Activated naive CD4-positive, alpha-beta T cell treated with anti-CD3 and anti-CD28 coated beads, Interleukin-2, amount 50 U/mL, for 24 hours (primary cell): ENCODE results near the gene B3GALT4.

Experiments used
- H3K27ac Mint-ChIP-seq: one replicate; pipeline ENCODE4 v1.8.0; 2021; ENCODE audit warnings: mild to moderate bottlenecking, mixed read lengths
- H3K27me3 Mint-ChIP-seq: one replicate; pipeline ENCODE4 v1.8.0; 2021; ENCODE audit warnings: mixed read lengths
- H3K36me3 Mint-ChIP-seq: one replicate; pipeline ENCODE4 v1.8.0; 2021; ENCODE audit warnings: mixed read lengths
- H3K4me1 Mint-ChIP-seq: one replicate; pipeline ENCODE4 v1.8.0; 2021; ENCODE audit warnings: mixed read lengths
- H3K4me3 Mint-ChIP-seq: one replicate; pipeline ENCODE4 v1.8.0; 2021; ENCODE audit warnings: mild to moderate bottlenecking, mixed read lengths
- H3K9me3 Mint-ChIP-seq: one replicate; pipeline ENCODE4 v1.8.0; 2021; ENCODE audit warnings: mixed read lengths

Gene B3GALT4, protein sequence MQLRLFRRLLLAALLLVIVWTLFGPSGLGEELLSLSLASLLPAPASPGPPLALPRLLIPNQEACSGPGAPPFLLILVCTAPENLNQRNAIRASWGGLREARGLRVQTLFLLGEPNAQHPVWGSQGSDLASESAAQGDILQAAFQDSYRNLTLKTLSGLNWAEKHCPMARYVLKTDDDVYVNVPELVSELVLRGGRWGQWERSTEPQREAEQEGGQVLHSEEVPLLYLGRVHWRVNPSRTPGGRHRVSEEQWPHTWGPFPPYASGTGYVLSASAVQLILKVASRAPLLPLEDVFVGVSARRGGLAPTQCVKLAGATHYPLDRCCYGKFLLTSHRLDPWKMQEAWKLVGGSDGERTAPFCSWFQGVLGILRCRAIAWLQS

DNA sequence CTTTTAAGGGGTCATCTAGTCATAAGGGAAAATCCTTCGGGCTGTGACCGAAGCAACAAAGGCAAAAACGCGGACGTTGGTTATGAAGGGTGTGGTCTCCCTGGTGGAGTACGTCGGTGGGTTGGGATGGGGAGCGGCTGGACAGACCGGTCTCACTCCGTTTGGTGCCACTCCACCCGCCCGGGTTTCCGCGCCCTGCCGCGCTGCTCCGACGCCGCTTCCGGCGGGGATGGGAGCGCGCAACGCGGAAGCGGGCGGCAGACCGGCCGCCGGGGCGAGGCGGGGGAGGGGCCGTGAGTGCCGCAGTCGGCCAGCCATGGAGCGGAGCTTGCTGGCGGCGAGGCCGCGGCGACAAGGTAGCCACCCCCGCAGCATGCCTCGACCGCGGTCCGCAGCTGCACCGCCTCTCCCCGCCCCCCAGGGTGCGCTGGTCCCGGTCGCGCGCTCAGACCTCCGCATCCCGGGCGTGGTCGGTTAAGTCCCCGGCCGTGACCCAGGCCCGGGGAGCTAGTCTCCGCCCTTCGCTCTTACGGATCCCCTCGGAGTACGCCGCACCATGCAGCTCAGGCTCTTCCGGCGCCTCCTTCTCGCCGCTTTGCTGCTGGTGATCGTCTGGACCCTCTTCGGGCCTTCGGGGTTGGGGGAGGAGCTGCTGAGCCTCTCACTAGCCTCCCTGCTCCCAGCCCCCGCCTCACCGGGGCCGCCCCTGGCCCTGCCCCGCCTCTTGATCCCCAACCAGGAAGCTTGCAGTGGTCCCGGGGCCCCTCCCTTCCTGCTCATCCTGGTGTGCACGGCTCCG lies at the start of gene B3GALT4:
TSS of gene B3GALT4 (plus strand) at position 260 of the 799 bp plus-strand sequence. CDS start at position 557, 297 bp downstream.
- no peaks in the 10 kb centered on the region for H3K27me3 Mint-ChIP-seq
- peak within 1 kb of the TSS; percentile 96 for H3K4me3 Mint-ChIP-seq
- H3K9me3 Mint-ChIP-seq = no peaks in the 10 kb centered on the region
- peaks cover 40% of the 10 kb centered on the region for H3K4me1 Mint-ChIP-seq
- H3K36me3 Mint-ChIP-seq = peaks cover 35% of the 10 kb centered on the region
- H3K27ac Mint-ChIP-seq = peak within 1 kb of the TSS; percentile 96

DNA sequence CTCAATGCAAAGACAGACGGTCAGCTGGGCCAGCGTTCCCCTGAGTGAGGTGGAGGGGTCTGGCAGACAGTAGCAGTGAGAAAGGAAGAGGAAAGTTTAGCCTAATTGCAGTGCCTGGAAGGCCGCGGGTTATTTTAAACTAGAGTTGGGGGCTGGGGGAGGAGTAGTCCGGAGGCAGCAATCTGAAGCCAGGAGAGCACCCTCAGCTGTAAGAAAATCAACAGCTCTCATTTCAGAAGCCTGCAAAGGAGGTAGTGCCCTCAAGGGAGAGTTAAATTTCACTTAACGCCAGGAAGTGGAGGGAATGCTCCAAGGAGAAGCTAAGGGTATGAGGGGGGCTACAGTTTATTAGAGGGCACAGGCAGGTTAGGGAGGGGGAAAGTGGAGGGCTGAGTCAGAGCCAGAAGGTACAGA lies 41.7 kb upstream of the B3GALT4 start:
- H3K9me3 Mint-ChIP-seq = no peaks in the 10 kb centered on the region
- no peaks in the 10 kb centered on the region for H3K4me1 Mint-ChIP-seq
- no peak overlapping the region for H3K4me3 Mint-ChIP-seq
- no peak overlapping the region for H3K27ac Mint-ChIP-seq
- no peaks in the 10 kb centered on the region for H3K36me3 Mint-ChIP-seq
- H3K27me3 Mint-ChIP-seq = peaks cover 6% of the 10 kb centered on the region

DNA sequence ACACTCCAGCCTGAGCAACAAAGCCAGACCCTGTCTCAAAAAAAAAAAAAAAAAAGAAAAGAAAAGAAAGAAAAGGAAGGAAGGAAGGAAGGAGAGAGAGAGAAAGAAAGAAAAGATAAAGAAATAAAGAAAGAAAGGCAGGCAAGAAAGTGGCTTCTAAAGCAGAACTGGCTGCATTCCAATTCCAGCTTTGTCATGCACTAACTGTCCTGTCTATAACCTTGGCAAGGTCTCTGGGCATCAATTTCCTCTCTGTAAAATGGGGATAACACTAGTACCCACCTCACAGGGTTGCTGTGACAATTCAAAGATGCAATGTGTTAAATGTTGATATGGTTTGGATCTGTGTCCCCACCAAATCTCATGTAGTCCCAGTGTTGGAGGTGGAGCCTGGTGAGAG lies 40.6 kb upstream of the B3GALT4 start:
- no peak overlapping the region for H3K4me3 Mint-ChIP-seq
- no peaks in the 10 kb centered on the region for H3K36me3 Mint-ChIP-seq
- H3K4me1 Mint-ChIP-seq = no peaks in the 10 kb centered on the region
- no peak overlapping the region for H3K27ac Mint-ChIP-seq
- H3K27me3 Mint-ChIP-seq = peaks cover 6% of the 10 kb centered on the region
- H3K9me3 Mint-ChIP-seq = no peaks in the 10 kb centered on the region

DNA sequence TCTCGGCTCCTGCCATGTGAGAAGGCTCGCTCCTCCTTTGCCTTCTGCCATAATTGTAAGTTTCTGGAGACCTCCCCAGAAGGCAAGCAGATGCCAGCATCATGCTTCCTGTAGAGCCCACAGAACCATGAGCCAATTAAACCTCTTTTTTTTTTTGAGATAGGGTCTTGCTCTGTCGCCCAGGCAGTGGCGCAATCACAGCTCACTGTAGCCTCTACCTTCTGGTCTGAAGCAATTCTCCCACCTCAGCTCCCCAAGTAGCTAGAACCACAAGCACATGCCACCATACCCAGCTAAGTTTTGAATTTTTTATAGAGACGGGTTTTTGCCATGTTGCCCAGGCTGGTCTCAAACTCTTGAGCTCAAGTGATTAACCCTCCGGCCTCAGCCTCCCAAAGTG lies 40.1 kb upstream of the B3GALT4 start:
- Mint-ChIP-seq H3K36me3 (no peaks in the 10 kb centered on the region), H3K4me3 (no peak overlapping the region), H3K27ac (no peak overlapping the region), H3K27me3 (peaks cover 5% of the 10 kb centered on the region), H3K9me3 (no peaks in the 10 kb centered on the region), H3K4me1 (peaks cover 3% of the 10 kb centered on the region)

DNA sequence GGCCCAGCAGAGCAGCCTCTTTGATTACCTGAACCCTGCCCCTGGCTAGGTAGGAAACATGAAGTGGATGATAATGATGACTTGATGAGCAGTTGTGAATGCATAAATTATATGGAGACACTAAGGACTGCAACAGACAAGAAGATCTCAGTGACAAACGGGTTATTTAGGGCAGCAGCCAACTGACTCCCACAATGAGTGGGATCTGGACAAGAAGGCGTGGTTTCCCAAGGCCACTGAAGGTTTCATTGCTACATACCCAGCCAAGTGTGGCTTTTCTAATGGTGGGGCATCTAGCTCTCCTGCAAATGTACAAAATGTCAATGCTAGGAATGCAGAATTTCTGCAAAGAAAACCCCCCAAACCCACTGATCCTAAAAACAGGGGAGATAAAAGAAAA lies 39.2 kb upstream of the B3GALT4 start:
- Mint-ChIP-seq H3K27me3 (peaks cover 3% of the 10 kb centered on the region), H3K9me3 (no peaks in the 10 kb centered on the region), H3K4me1 (peaks cover 8% of the 10 kb centered on the region), H3K27ac (no peak overlapping the region), H3K36me3 (no peaks in the 10 kb centered on the region), H3K4me3 (no peak overlapping the region)

DNA sequence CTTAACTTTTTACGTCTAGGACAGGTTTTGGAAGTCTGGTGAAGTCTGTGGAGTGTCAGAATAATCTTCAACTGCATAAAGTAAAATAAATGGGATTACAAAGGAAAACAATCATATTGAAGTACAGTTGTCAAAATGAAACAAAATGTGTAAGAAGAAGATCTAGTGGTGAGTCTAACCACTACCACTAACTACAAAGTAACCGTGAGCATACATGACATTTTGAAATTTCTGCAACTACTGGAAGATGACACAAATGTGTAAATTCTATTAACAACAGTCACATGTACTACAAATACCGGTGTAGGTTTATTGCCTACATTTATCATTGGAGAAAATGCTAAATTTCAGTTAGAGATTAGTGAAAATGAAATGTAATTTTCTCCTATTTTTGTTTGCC lies 35.0 kb upstream of the B3GALT4 start:
- no peaks in the 10 kb centered on the region for H3K36me3 Mint-ChIP-seq
- peak overlapping the region; percentile 11 for H3K27ac Mint-ChIP-seq
- H3K9me3 Mint-ChIP-seq = no peaks in the 10 kb centered on the region
- peak overlapping the region; percentile 0 for H3K4me3 Mint-ChIP-seq
- H3K27me3 Mint-ChIP-seq = no peaks in the 10 kb centered on the region
- peaks cover 8% of the 10 kb centered on the region for H3K4me1 Mint-ChIP-seq

DNA sequence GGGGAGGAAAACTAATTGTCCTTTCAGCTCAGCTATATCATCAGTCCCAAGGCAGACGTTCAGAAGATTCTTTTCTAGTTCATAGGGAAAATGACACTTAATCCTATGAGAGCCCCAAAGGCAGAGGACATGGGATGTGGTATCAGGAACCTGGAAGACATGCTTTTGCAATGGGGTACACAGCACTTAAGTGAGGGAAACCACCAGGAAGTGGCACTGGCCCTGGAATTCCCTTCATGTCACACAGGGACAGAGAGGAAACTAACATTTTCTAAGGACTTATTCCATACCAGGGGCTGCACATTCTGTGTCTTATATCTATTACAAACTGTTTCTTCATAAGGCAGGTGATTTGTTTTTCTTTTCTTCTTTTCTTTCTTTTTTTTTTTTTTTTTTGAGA lies 33.4 kb upstream of the B3GALT4 start:
- Mint-ChIP-seq H3K4me3 (no peak overlapping the region), H3K4me1 (peaks cover 13% of the 10 kb centered on the region), H3K9me3 (no peaks in the 10 kb centered on the region), H3K36me3 (no peaks in the 10 kb centered on the region), H3K27ac (no peak overlapping the region), H3K27me3 (no peaks in the 10 kb centered on the region)

DNA sequence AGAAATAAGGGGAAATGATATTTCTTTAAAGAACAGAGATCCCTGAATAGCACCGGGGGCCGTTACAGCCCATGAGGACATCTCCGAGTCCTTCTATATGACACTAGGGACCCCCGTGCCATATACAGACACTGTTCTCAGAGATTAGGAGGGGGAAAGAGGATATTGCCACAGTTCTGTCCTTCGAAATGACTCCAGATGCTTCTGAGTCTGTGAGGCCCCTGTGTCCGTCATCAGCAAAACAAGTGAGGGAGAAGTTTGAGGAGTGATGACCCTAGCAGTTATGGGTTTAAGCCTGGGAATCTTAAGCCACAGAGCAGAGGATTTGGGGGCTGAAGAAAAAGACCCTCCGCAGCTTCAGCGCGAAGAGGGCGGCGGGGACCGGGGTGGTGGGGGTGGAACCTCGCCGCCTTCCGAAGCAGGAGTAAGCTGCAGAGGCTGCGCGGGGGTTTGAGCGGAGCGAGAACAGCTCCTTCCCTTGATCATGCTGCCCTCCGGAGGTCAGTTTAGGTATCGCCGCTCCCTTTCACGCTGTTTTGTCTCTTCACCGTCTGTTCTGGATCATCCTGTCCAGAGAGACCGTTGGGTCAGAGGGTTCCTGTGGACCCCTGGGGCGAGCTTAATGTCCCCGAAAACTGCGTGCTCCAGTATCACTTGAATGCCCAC lies 28.8 kb upstream of the B3GALT4 start:
- Mint-ChIP-seq H3K27me3 (no peaks in the 10 kb centered on the region), H3K4me3 (peak overlapping the region; percentile 91), H3K27ac (peak overlapping the region; percentile 92), H3K36me3 (peaks cover 10% of the 10 kb centered on the region), H3K4me1 (peaks cover 37% of the 10 kb centered on the region), H3K9me3 (no peaks in the 10 kb centered on the region)

DNA sequence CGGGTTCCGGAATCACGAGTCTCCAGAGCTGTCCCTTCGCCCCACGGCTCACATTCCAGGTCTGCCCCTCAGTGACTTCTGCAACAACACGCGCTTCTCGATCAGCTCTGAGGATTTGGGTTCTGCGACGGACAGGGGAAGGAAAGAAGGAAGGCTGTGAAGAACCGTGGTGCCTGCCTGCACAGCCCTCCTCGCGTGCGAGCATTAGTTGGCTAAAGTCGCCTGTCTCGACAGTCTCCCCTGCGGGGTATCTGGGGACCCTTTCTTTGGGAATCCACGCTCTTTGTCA lies 28.3 kb upstream of the B3GALT4 start:
- Mint-ChIP-seq H3K9me3 (no peaks in the 10 kb centered on the region), H3K36me3 (peaks cover 10% of the 10 kb centered on the region), H3K4me1 (peaks cover 37% of the 10 kb centered on the region), H3K27ac (peak overlapping the region; percentile 92), H3K4me3 (peak overlapping the region; percentile 91), H3K27me3 (no peaks in the 10 kb centered on the region)

DNA sequence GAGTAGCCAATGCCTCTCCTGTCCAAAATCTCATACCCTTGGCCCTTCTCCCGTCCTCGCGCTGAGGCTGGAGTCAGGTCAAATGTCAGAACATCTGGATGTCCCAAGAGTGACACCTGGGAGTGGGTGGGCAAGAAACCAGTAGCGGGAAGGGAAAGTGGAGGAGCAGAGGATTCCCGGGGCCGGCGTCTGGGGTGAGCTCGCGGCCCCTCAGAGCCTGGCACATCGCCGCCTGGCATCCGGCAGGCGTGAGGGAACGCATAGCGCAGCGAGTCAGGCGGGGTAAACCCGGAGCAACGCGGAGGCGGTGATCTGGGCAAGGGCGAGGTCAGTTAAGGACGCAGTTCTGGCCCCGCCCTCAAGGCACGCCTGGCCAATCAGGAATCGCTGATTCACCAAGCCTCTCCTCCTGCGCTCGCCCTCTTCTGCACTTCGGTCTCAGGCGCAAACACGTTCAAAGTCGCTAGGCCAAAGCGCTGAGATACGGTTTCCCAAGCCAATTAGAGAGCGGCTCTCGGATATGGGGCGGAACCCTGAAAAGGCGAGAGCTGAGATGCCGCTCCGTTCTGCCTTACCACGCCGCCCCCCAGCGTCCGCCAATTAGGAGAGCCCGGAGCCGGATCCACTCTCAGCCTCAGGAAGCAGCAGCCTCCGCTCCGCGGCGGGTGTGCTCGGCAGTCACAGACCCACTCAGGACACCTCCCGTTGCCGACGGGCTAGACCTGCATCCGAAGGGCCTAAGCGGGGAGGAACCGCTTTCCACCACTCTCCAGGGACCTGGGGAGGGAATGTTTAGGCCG lies 27.8 kb upstream of the B3GALT4 start:
- peaks cover 10% of the 10 kb centered on the region for H3K36me3 Mint-ChIP-seq

DNA sequence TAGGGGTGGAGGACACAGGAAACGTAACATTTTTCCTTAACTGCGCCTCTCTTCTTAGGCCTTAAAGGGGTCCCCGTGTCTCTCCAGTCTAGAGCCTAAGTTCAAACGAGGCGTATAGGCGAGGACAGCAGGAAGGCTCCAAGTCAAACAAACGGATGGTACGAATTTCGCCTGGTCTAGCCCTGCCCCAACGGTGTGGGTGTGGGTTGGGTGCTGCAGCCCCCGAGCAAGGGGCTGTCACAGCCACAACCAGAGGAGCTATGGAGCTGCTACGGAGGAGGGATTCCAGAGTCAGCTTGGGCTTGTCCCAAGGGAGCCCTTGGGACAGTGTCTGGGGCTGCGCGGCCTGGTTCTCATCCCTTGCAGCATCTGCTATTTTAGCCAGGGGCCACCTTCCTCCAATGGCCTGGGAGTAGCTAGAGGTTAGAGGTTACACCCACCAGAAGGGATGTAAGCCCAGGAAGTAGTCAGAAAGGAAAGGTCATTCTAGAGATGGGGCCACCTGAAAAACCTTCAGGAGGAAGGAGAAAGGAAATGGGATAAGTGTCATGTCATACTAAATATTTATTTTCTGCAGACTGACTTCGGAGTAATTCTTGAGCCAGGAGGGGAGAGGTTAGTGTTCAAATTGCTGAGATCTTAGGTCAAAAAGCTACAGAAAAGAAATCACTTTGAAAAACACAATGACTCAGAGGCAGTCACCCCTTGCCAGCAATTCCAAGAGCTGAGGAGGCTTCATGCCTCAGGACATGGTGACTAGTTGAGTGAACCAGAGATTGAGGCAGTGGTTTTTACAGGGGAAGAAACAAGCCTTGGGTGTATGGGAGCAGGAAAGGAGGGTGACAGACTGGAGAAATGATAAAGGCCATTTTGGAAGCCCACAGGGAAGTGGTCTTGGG lies 26.9 kb upstream of the B3GALT4 start:
- no peaks in the 10 kb centered on the region for H3K27me3 Mint-ChIP-seq
- H3K36me3 Mint-ChIP-seq = peaks cover 10% of the 10 kb centered on the region
- no peaks in the 10 kb centered on the region for H3K9me3 Mint-ChIP-seq
- peak overlapping the region; percentile 92 for H3K27ac Mint-ChIP-seq
- peak overlapping the region; percentile 91 for H3K4me3 Mint-ChIP-seq
- H3K4me1 Mint-ChIP-seq = peaks cover 37% of the 10 kb centered on the region

More for the DNA sequence above, 27.8 kb upstream of the B3GALT4 start:
- peak overlapping the region; percentile 91 for H3K4me3 Mint-ChIP-seq
- no peaks in the 10 kb centered on the region for H3K9me3 Mint-ChIP-seq
- peaks cover 37% of the 10 kb centered on the region for H3K4me1 Mint-ChIP-seq
- H3K27ac Mint-ChIP-seq = peak overlapping the region; percentile 92
- H3K27me3 Mint-ChIP-seq = no peaks in the 10 kb centered on the region

DNA sequence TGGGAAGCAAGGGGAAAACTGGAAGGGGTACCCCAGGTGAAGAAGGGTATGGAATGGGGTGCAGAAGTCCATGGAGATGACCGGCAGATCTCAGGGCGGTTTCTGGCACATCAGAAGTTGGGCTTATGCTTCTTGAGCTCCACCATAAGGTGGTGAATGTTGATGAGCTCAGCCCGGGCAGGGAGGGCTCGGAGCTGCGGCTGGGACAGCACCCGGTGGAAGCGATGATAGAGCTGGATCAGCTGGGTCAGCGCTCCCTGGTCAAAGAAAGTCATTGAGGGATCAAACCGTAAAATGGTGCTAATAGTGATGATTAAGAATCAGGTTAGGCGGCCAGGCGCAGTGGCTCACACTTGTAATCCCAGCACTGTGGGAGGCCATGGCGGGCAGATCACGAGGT lies 26.2 kb upstream of the B3GALT4 start:
- Mint-ChIP-seq H3K36me3 (peaks cover 10% of the 10 kb centered on the region), H3K27me3 (no peaks in the 10 kb centered on the region), H3K9me3 (no peaks in the 10 kb centered on the region), H3K4me3 (peak overlapping the region; percentile 91), H3K27ac (peak overlapping the region; percentile 92), H3K4me1 (peaks cover 37% of the 10 kb centered on the region)

DNA sequence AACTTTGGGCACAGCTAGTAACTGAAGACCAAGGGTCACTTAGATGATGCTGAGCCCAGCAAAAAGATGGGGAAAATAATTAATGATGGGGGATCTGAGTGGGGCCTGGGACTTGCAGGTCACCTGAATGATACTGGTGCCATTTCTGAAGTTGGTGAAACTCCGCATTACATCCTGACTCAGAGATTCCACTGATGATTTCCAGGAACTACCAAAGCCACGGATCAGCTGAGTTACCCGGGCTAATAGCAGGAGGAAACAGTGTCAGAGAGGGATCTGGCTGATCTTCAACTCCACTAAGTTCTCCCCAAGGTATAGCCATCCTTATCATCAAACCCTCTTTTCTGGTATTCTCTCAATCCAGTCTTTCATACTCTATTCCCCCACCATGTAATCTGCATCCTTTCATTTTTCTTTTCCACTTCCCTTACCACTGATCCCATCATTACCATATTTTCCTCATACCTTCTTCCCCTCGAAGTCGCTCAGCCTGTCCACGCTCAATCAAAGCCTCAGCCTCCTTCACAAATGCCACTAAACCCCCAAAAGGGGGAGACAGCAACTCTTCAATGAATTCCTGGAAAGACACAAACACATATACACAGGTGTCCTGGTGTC lies 25.4 kb upstream of the B3GALT4 start:
- Mint-ChIP-seq H3K4me1 (peaks cover 37% of the 10 kb centered on the region), H3K4me3 (peak overlapping the region; percentile 5), H3K27me3 (no peaks in the 10 kb centered on the region), H3K27ac (peak overlapping the region; percentile 13), H3K9me3 (no peaks in the 10 kb centered on the region), H3K36me3 (peaks cover 10% of the 10 kb centered on the region)

DNA sequence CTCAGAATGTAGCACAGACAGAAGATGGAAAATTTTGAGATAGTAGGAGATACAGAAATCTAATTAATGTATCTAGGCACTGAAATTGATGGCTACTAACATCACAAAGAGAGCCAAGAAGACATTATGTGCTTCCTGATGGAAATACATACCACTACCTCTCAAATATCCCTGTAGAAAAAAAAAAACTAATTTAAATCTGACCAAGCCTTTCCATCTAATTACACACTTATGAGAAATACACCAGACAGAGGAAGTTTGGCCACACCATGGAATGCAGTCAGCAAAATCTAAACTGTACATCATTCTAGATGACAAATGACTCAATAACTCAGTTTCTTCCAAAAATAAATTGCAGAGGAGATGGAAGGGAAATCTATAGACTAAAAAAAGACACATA lies 24.2 kb upstream of the B3GALT4 start:
- Mint-ChIP-seq H3K27me3 (no peaks in the 10 kb centered on the region), H3K9me3 (no peaks in the 10 kb centered on the region), H3K4me1 (peaks cover 37% of the 10 kb centered on the region), H3K4me3 (no peak overlapping the region), H3K27ac (no peak overlapping the region), H3K36me3 (peaks cover 10% of the 10 kb centered on the region)
